RWPE2 (cell line): ENCODE results near the gene C22orf42.

Experiments used
- ATAC-seq: fragments of 200-7000 bp; cut with Tn5 transposase; 3 replicates; pipeline ENCODE4 v1.9.1; 2021; ENCODE audit warnings: low read depth
- DNase-seq: peaks from one replicate; pipeline ENCODE4 v3.0.0-alpha.2; 2020; ENCODE audit warnings: low spot score
- H3K27ac ChIP-seq: fragments of 450-650 bp; 2 replicates; pipeline ENCODE4 v1.5.1; 2017; ENCODE audit warnings: mild to moderate bottlenecking; ENCODE audit not compliant: poor library complexity, severe bottlenecking
- H3K27me3 ChIP-seq: fragments of 250-450 bp; sonication (Bioruptor Pico); 2 replicates; pipeline ENCODE4 v1.5.1; 2021; ENCODE audit warnings: mild to moderate bottlenecking, moderate library complexity; ENCODE audit not compliant: insufficient read depth, poor library complexity, severe bottlenecking
- H3K36me3 ChIP-seq: fragments of 250-450 bp; sonication (Bioruptor Pico); 2 replicates; pipeline ENCODE4 v1.5.1; 2020; ENCODE audit warnings: low read depth, mild to moderate bottlenecking, moderate library complexity
- H3K4me1 ChIP-seq: fragments of 250-450 bp; sonication (Bioruptor Pico); 2 replicates; pipeline ENCODE4 v1.5.1; 2021; ENCODE audit warnings: mild to moderate bottlenecking, moderate library complexity; ENCODE audit not compliant: insufficient read depth, poor library complexity, severe bottlenecking
- H3K4me3 ChIP-seq: fragments of 250-450 bp; sonication (Bioruptor Pico); 2 replicates; pipeline ENCODE4 v1.5.1; 2021; ENCODE audit warnings: mild to moderate bottlenecking, moderate library complexity; ENCODE audit not compliant: severe bottlenecking
- H3K9me3 ChIP-seq: fragments of 250-450 bp; sonication (Bioruptor Pico); 2 replicates; pipeline ENCODE4 v1.5.1; 2021; ENCODE audit warnings: mild to moderate bottlenecking, moderate library complexity; ENCODE audit not compliant: severe bottlenecking
- TF ChIP-seq, protein P1 (sequence below): fragments of 450-650 bp; IDR thresholded peaks from one replicate; pipeline ENCODE4 v1.5.1; 2017; ENCODE audit warnings: mild to moderate bottlenecking, moderate library complexity; ENCODE audit not compliant: poor library complexity, severe bottlenecking

C22orf42 gene

GRCh38 chr22:32106930-32107329 lies 52.2 kb downstream of the C22orf42 start:
- Histone ChIP-seq H3K4me1 (no peaks in the 10 kb centered on the region), H3K27me3 (no peaks in the 10 kb centered on the region), H3K27ac (no peak overlapping the region), H3K36me3 (no peaks in the 10 kb centered on the region), H3K4me3 (no peak overlapping the region), H3K9me3 (no peaks in the 10 kb centered on the region)
- DNase-seq (no peak), ATAC-seq (no peak)
- TF ChIP-seq, protein P1, sequence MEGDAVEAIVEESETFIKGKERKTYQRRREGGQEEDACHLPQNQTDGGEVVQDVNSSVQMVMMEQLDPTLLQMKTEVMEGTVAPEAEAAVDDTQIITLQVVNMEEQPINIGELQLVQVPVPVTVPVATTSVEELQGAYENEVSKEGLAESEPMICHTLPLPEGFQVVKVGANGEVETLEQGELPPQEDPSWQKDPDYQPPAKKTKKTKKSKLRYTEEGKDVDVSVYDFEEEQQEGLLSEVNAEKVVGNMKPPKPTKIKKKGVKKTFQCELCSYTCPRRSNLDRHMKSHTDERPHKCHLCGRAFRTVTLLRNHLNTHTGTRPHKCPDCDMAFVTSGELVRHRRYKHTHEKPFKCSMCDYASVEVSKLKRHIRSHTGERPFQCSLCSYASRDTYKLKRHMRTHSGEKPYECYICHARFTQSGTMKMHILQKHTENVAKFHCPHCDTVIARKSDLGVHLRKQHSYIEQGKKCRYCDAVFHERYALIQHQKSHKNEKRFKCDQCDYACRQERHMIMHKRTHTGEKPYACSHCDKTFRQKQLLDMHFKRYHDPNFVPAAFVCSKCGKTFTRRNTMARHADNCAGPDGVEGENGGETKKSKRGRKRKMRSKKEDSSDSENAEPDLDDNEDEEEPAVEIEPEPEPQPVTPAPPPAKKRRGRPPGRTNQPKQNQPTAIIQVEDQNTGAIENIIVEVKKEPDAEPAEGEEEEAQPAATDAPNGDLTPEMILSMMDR = no peak

GRCh38 chr22:32103658-32104315 lies 55.3 kb downstream of the C22orf42 start:
- no peaks in the 10 kb centered on the region for H3K9me3 ChIP-seq
- no peak for DNase-seq
- H3K27ac ChIP-seq = no peak overlapping the region
- H3K36me3 ChIP-seq = no peaks in the 10 kb centered on the region
- H3K27me3 ChIP-seq = no peaks in the 10 kb centered on the region
- TF ChIP-seq, protein P1 = peak; percentile 48
- no peak for ATAC-seq
- H3K4me3 ChIP-seq = no peak overlapping the region
- H3K4me1 ChIP-seq = no peaks in the 10 kb centered on the region

DNA sequence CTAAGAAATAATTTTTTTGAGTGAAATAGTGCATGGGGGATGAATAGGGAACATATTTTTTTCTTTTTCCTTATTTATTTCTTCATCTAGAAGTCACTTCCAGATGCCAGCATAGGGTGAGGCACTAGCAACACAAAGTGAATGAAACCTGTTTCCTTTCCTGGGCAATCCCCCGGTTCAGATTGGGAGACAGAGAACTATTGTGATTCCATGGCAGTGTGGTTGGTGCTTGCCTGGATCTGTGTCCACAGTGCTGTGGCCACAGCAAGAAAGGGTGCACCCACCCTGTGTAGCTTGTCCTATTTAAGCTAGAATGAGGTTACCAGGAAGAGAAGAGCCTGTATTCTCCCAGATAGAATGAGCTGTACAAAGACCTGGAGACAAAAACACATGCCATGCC lies 58.4 kb downstream of the C22orf42 start:
- Histone ChIP-seq H3K4me3 (no peak overlapping the region), H3K4me1 (no peaks in the 10 kb centered on the region), H3K36me3 (no peaks in the 10 kb centered on the region), H3K27me3 (no peaks in the 10 kb centered on the region), H3K27ac (no peak overlapping the region), H3K9me3 (no peaks in the 10 kb centered on the region)
- TF ChIP-seq, protein P1 = no peak
- no peak for ATAC-seq
- no peak for DNase-seq
